SU-DHL-6 (cell line): ENCODE results near the gene SFXN1.

Source experiments
- CTCF ChIP-seq: fragments of 200-600 bp; sonication (generic); IDR thresholded peaks from one replicate; pipeline ENCODE4 v1.5.1; 2017; ENCODE audit warnings: antibody characterized with exemption, mild to moderate bottlenecking, low read length, moderate library complexity; ENCODE audit not compliant: insufficient read depth, poor library complexity, severe bottlenecking
- EZH2phosphoT487 ChIP-seq: fragments of 200-600 bp; sonication (generic), shearing (Covaris generic); conservative IDR thresholded peaks from 2 replicates; pipeline ENCODE4 v1.6.1; 2018; ENCODE audit warnings: mild to moderate bottlenecking, antibody characterized with exemption, low read length, moderate library complexity, mixed read lengths

GRCh38 chr5:175539936-175540335 lies 61.6 kb downstream of the SFXN1 start:
- TF ChIP-seq CTCF (no peak), EZH2phosphoT487 (no peak)
